ENCODE results near the gene ASF1A. TPM values are rescaled to one million over a fixed set of nuclear protein-coding genes. Genes with fewer than 3 reads are reported as not detected.

Gene ASF1A
- total and polyA plus RNA-seq, 9 of the 15 experiments (the other 6 are each of a cell fraction or from before 2014, with no cell fraction given), result 31.5 to 45.3 (median 34.8) TPM

- TF ChIP-seq ZNF780A (CRISPR knock-in tag; IDR thresholded peaks at IDR 0.05) (no peak), EGR1 (conservative IDR thresholded peaks at IDR 0.05) (peak; percentile 85), TBL1XR1 (IDR thresholded peaks at IDR 0.05; ENCODE audit: low read length in 2 of 2) (no peak; a peak in 1 of 4 replicates), DLX4 (CRISPR knock-in tag; IDR thresholded peaks at IDR 0.05) (no peak), KDM5B (IDR thresholded peaks at IDR 0.05; ENCODE audit: insufficient replicate concordance, low read depth, low read length) (peak; percentile 66), CREB3 (tag; conservative IDR thresholded peaks at IDR 0.05; ENCODE audit: low read depth) (0 out of 2 replicates have a peak, but pooled peaks have one; percentile 62), SMAD4 (CRISPR knock-in tag; conservative IDR thresholded peaks at IDR 0.05) (peak; percentile 84), ZNF232 (CRISPR knock-in tag; IDR thresholded peaks at IDR 0.05) (no peak), TSC22D4 (tag; IDR thresholded peaks at IDR 0.05) (no peak), SAFB2 (IDR thresholded peaks at IDR 0.05; ENCODE audit: borderline replicate concordance, low read depth, low read length, severe bottlenecking) (no peak), NR0B1 (IDR thresholded peaks at IDR 0.05; ENCODE audit: partially characterized antibody) (no peak), ZNF311 (CRISPR knock-in tag; IDR thresholded peaks at IDR 0.05) (no peak), ZNF707 (CRISPR knock-in tag; conservative IDR thresholded peaks at IDR 0.05) (no peak), POLR2AphosphoS2 (IDR thresholded peaks at IDR 0.05; ENCODE audit: low read length) (no peak), CEBPB (tag; IDR thresholded peaks at IDR 0.05) (no peak), ZNF274 (IDR thresholded peaks at IDR 0.05; ENCODE audit: borderline replicate concordance, low read depth, low read length) (no peak), AFF1 (IDR thresholded peaks at IDR 0.05; ENCODE audit: low read depth in 1 of 2, partially characterized antibody in 2 of 2) (peak in 1 of 2 experiments; percentile 31)
- TF ChIP-seq, protein P1, sequence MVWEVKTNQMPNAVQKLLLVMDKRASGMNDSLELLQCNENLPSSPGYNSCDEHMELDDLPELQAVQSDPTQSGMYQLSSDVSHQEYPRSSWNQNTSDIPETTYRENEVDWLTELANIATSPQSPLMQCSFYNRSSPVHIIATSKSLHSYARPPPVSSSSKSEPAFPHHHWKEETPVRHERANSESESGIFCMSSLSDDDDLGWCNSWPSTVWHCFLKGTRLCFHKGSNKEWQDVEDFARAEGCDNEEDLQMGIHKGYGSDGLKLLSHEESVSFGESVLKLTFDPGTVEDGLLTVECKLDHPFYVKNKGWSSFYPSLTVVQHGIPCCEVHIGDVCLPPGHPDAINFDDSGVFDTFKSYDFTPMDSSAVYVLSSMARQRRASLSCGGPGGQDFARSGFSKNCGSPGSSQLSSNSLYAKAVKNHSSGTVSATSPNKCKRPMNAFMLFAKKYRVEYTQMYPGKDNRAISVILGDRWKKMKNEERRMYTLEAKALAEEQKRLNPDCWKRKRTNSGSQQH (CRISPR knock-in tag; IDR thresholded peaks at IDR 0.05), result no peak
These were observed 40.7 kb downstream of the ASF1A start, which contains the start of gene MCM9 (continued) for GRCh38 chr6:118934461-118935330.
